Measurements from ENCODE around the gene ME2. TPM values are rescaled to one million over a fixed set of nuclear protein-coding genes. Genes with fewer than 3 reads are reported as not detected.

The ME2 gene
- total RNA-seq, 1 experiment from 2014 or later, result 49.4 TPM

Other genes with a start within 250 kb of the ME2 start
- gene MRO, start 59.1 kb upstream of the ME2 start, total RNA-seq (2021), result 0.57 and 0.72 TPM in 2 replicates
- 5.0 and 5.7 TPM in 2 replicates for gene ELAC1, start 88.9 kb downstream of the ME2 start, total RNA-seq (2021)
- 172 and 179 TPM in 2 replicates for gene SMAD4, start 151.1 kb downstream of the ME2 start, total RNA-seq (2021)

All from H9 (cell line).